HG03457 (cell line): Measurements from ENCODE around the gene SNX2.
"Not testable (repeated sequence)": the region's sequence is repeated elsewhere in the genome, so short reads cannot be mapped to it uniquely, and the experiment has no call there.

Source experiments
- ATAC-seq: cut with Tn5 transposase; IDR thresholded peaks from one replicate; pipeline ENCODE4 v1.9.1; 2021; ENCODE audit warnings: moderate number of reproducible peaks; ENCODE audit not compliant: unreplicated experiment

SNX2 gene

GRCh38 chr5:122842016-122842580 is 67.2 kb downstream of the SNX2 start:
- no peak for ATAC-seq

GRCh38 chr5:122844136-122844909 is 69.4 kb downstream of the SNX2 start:
- ATAC-seq, result peak; percentile 5

- ATAC-seq, result peak; percentile 43
Measured at GRCh38 chr5:122844910-122845228, 70.0 kb downstream of the SNX2 start.

- ATAC-seq, result peak; percentile 78
Measured at GRCh38 chr5:122845229-122846050, 70.6 kb downstream of the SNX2 start, which contains the start of gene SNX24. Gene SNX24 (plus strand): TSS chr5:122845613. CDS start chr5:122845634, 21 bp downstream.

- no peak for ATAC-seq
Measured at GRCh38 chr5:122846051-122846550, 71.2 kb downstream of the SNX2 start.

GRCh38 chr5:122847687-122848081 is 72.8 kb downstream of the SNX2 start:
- no peak for ATAC-seq

GRCh38 chr5:122849771-122850170 is 74.9 kb downstream of the SNX2 start:
- no peak for ATAC-seq

GRCh38 chr5:122857538-122857937 is 82.7 kb downstream of the SNX2 start:
- ATAC-seq, result not testable (repeated sequence)

- no peak for ATAC-seq
Measured at GRCh38 chr5:122858451-122858850, 83.6 kb downstream of the SNX2 start.

- no peak for ATAC-seq
Measured at GRCh38 chr5:122863240-122863639, 88.4 kb downstream of the SNX2 start.

GRCh38 chr5:122863721-122864120 is 88.8 kb downstream of the SNX2 start:
- ATAC-seq, result no peak

GRCh38 chr5:122864400-122864799 is 89.5 kb downstream of the SNX2 start:
- ATAC-seq, result no peak

GRCh38 chr5:122864842-122865241 is 90.0 kb downstream of the SNX2 start:
- no peak for ATAC-seq

- no peak for ATAC-seq
Measured at GRCh38 chr5:122870219-122870856, 95.5 kb downstream of the SNX2 start.

GRCh38 chr5:122871661-122872060 is 96.8 kb downstream of the SNX2 start:
- no peak for ATAC-seq

GRCh38 chr5:122874179-122874875 is 99.4 kb downstream of the SNX2 start:
- ATAC-seq, result no peak

GRCh38 chr5:122877518-122877917 is 102.6 kb downstream of the SNX2 start:
- peak; percentile 46 for ATAC-seq

GRCh38 chr5:122879076-122879475 is 104.2 kb downstream of the SNX2 start:
- ATAC-seq, result no peak
